ENCODE measurements around the gene PLEKHB1.
"Not testable (repeated sequence)": the region's sequence is repeated elsewhere in the genome, so short reads cannot be mapped to it uniquely, and the experiment has no call there.

Gene PLEKHB1

DNA sequence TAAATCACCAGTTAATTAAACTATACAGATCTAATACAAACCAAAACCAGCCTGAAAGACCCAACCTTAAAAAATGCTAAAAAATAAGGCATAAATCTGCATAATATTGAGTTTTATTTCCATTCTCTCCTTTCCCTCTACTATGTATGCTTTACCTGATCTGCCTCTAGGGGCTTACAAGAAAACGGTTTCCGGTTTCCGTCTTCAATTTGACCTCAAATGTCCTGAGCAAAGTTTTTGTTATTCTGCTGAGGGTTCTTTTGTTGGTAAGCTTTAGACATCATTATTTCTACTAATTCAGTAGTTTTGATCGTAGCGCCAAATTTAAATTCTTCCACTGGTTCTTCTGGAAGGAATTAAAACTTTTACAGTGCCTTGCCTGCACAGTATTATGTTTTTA is 30.2 kb downstream of the PLEKHB1 start:
- not testable (repeated sequence) for DNase-seq (ENCODE audit: low read depth, low spot score)

DNA sequence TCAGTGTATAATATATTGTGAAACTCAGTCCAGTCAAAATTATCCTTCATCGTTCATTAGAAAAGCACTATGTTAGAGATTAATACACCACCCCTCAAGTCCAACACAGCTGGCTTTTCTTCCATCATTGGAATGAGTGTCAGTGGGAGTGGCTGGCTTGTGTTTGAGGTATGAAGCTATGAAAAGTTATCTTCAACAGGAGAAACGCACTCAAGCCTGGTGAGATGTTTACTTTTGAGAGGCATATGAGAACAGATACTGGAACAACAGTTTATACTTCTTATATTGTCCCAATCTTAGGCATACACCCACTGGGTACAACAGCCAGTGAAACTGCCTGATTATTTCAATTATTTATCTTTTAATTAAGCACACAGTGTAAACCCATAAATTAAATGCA is 34.3 kb downstream of the PLEKHB1 start:
- DNase-seq (ENCODE audit: low read depth, low spot score) = no peak

DNA sequence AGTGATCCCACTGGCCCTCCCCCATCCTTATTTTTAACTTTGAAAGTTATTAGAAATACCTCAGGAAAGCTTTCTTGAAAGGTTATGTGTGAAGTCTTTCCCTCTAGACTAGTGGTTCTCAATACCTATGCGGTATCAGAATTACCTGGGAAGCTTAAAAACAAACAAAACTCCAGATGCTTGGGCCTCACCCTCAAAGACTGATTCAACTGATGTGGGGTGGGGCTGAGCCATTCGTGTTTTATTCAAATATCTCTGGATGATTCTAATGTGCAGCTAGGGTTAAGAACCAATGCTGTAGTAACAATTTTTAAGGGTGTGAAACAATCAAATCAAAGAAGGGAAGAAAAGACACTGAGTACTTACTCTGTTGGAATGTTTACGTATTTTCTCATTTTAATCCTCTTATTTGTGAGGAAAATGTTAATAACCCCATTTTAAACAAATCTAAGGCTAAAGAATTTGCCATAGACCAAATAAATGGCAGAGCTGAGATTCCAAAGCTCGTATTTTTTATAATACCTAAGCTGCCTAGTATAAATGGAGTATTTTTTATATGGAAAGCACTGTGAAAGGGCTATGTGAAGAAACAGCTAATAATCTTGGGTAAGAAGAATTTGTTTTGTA is 47.6 kb downstream of the PLEKHB1 start:
- DNase-seq (ENCODE audit: low read depth, low spot score) = no peak

DNA sequence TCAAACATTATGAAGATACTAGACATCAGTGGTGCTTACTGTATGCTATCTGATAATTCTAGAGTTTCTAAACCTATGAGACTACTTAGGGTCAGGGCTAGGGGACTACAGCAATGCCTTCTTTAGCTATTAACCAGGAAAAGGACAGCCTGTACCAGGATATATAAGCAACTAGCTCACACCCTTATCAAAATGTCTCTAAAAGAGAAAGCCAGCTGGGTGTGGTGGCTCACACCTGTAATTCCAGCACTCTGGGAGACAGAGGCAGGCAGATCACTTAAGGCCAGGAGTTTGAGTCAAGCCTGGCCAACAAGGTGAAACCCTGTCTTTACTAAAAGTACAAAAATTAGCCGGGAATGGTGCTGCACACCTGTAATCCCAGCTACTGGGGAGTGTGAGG is 58.7 kb downstream of the PLEKHB1 start:
- DNase-seq (ENCODE audit: low read depth, low spot score) = no peak

DNA sequence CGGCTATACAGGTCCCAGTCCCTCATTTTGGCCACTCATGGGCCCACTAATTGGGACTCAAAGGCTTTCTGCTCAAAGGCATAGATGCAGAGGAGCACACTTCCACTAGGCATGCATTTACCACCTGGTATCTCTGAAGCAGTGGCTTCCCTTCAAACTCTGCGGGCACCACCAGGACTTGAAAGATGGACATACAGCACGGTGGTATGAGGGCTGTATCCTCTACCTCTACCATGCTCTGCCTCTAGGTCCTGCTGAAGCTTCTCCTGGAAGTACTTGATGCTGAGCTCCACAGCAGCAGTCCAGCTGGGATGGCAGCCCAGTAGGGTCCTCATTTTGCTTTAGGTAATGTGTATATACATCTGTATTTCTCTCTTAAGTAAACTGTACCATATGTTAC is 64.6 kb downstream of the PLEKHB1 start:
- no peak for DNase-seq (ENCODE audit: low read depth, low spot score)
